ENCODE measurements around the gene YIPF7. TPM values are rescaled to one million over a fixed set of nuclear protein-coding genes. Genes with fewer than 3 reads are reported as not detected.

Gene YIPF7
- total and polyA plus RNA-seq, 8 donors, result not detected

DNA sequence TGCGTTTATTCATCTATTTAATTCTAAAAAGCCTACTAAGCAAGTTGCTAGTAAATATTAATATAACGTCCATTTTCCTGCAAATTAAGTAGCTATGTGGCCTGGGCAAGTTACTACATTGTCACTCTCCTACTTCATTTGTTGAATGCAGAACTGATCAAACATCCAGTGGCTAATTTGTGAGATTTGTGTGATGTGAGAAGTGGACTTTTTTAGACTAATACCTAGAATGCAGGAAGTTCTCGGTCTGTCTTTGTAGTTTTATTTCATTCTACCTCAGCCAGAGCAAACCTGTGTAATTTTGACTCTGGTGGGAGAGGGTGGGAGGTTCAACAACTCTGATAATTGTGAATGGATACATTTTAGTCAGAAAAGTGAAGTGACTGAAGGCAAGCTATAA is 27.6 kb upstream of the YIPF7 start:
- TF ChIP-seq POLR2A (IDR thresholded peaks at IDR 0.05) (no peak), EP300 (IDR thresholded peaks at IDR 0.05) (no peak), POLR2AphosphoS5 (IDR thresholded peaks at IDR 0.05) (no peak)
- TF ChIP-seq, protein P1, sequence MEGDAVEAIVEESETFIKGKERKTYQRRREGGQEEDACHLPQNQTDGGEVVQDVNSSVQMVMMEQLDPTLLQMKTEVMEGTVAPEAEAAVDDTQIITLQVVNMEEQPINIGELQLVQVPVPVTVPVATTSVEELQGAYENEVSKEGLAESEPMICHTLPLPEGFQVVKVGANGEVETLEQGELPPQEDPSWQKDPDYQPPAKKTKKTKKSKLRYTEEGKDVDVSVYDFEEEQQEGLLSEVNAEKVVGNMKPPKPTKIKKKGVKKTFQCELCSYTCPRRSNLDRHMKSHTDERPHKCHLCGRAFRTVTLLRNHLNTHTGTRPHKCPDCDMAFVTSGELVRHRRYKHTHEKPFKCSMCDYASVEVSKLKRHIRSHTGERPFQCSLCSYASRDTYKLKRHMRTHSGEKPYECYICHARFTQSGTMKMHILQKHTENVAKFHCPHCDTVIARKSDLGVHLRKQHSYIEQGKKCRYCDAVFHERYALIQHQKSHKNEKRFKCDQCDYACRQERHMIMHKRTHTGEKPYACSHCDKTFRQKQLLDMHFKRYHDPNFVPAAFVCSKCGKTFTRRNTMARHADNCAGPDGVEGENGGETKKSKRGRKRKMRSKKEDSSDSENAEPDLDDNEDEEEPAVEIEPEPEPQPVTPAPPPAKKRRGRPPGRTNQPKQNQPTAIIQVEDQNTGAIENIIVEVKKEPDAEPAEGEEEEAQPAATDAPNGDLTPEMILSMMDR (IDR thresholded peaks at IDR 0.05), result no peak
- no peak for DNase-seq
- Histone ChIP-seq H3K27ac (peak overlapping the region in 4 of 5 donors; percentile 87 to 94 (median 92)), H3K27me3 (no peaks in the 10 kb centered on the region), H3K4me1 (peaks cover 11 to 46% (median 25%) of the 10 kb centered on the region in 4 donors), H3K36me3 (peaks cover 2 to 25% (median 24%) of the 10 kb centered on the region in 4 donors), H3K9me3 (no peaks in the 10 kb centered on the region), H3K4me3 (peak overlapping the region; percentile 74 to 93 (median 80))
- intact Hi-C loops (cut with DNase I; ENCODE audit: low total_unique reads), result no loop called here
- WGBS, 5 donors, result 0 to 2% (median 1%) methylated on average over 3 of the region's 3 CpGs

DNA sequence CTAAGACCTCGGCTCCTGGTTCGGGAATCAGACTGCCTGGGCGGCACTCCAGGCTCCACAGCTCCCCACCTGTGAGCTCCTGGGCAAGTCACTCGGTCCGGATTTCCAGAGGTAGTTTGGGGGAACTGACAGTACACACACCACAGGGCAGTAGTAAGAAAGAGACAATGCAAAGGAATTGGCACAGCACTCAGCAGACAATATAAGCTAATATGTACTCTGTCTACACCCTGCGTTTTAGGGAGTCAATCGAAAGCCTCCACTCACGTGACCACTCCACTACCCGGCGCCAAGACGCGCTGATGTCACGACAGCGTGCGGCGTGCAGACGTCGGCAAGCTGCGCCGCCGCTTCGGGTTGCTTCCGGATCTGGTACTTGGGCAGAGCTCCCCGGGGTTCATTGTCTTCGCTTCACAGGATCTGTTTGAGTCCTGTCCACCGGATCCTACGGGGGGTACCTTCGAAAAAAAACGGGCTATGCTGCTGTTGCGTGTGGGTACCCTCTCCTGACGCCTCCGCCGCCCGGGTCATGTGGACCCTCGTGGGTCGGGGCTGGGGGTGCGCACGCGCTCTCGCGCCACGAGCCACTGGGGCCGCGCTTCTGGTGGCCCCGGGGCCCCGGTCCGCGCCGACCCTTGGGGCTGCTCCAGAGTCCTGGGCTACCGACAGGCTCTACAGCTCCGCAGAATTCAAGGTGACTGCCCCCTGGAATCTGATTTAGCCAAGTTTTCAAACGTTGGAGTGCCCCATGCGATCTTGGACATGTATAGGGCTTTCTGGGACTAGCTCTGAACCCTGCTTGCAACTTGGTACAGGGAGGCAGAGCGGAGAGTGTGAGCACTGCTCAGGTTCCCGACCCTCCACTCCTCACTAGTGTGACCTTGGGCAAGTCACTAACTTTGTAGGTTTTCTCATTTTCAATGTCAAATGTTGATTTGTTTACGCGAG is 26.9 kb upstream of the YIPF7 start, which contains the start of gene GUF1:
TSS of gene GUF1 (plus strand) at position 327 of the 948 bp plus-strand sequence. CDS start at position 530, 203 bp downstream.
- Histone ChIP-seq H3K36me3 (peaks cover 2 to 19% (median 18%) of the 10 kb centered on the region in 4 donors), H3K27ac (peak within 1 kb of the TSS; percentile 87 to 94 (median 93)), H3K27me3 (no peaks in the 10 kb centered on the region), H3K9me3 (no peaks in the 10 kb centered on the region), H3K4me1 (peaks cover 11 to 46% (median 25%) of the 10 kb centered on the region in 4 donors), H3K4me3 (peak within 1 kb of the TSS; percentile 74 to 93 (median 80))
- TF ChIP-seq, protein P1 (IDR thresholded peaks at IDR 0.05), result no peak
- peak; percentile 86 to 97 (median 88) for TF ChIP-seq POLR2AphosphoS5 (IDR thresholded peaks at IDR 0.05)
- TF ChIP-seq POLR2A (IDR thresholded peaks at IDR 0.05), result peak in 1 of 4 donors; percentile 26
- no peak for TF ChIP-seq EP300 (IDR thresholded peaks at IDR 0.05)
- DNase-seq, result peak; percentile 91 to 98
- WGBS, 5 donors, result 0 to 1% (median 1%) methylated on average over 21 to 57 of the region's 57 CpGs
- intact Hi-C loops (cut with DNase I; ENCODE audit: low total_unique reads), result no loop called here

DNA sequence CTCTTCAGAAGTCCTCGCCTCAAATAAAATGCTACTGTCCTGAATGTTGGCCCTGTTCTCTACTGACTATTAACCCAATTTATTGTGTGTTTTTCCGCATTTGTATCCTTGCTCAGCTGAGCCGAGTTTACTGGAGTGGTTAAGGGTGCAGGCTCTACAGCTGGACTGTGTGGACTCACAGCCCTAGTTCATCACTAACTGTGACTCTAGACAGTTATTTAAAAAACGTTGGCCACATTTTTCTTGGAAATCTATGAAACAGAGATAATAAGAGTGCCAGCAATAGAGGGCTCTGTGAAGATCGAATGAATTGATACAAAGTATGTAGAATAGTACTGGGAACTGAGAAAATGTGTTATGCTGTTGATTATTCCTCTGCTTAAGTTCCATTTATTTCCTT is 23.9 kb upstream of the YIPF7 start:
- Histone ChIP-seq H3K27ac (no peak overlapping the region), H3K4me3 (no peak overlapping the region), H3K4me1 (peaks cover 11 to 26% (median 17%) of the 10 kb centered on the region in 4 donors), H3K27me3 (no peaks in the 10 kb centered on the region), H3K36me3 (no peaks in the 10 kb centered on the region), H3K9me3 (no peaks in the 10 kb centered on the region)
- WGBS, 5 donors, result 59 to 73% (median 70%) methylated on average over 5 of the region's 5 CpGs
- intact Hi-C loops (cut with DNase I; ENCODE audit: low total_unique reads), result no loop called here
- TF ChIP-seq, protein P1 (IDR thresholded peaks at IDR 0.05), result no peak
- TF ChIP-seq EP300 (IDR thresholded peaks at IDR 0.05) (no peak), POLR2A (IDR thresholded peaks at IDR 0.05) (no peak), POLR2AphosphoS5 (IDR thresholded peaks at IDR 0.05) (no peak)
- DNase-seq, result no peak

DNA sequence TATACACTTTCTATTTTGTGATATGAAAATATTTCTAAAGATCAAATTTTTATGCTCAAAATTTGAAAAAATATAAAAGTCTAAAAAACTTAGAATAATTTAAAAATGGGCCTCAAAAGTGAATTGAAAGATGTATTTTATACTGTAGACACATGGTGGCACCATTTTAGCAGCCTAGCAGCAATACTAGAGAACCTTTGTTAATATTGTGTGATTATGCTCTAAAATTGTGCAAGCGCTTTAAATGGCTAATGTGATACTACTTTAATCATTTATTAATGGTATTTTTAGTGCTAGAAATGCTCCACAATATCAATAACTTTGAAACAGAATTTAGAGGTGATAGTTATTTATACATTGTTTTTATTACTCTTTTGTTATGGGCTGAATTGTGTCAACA is 23.0 kb upstream of the YIPF7 start:
- 60 to 75% (median 71%) methylated on average over 1 of the region's 1 CpG for WGBS, 5 donors
- H3K9me3 ChIP-seq, result no peaks in the 10 kb centered on the region
- no peaks in the 10 kb centered on the region for H3K27me3 ChIP-seq
- H3K4me3 ChIP-seq, result no peak overlapping the region
- TF ChIP-seq EP300 (IDR thresholded peaks at IDR 0.05) (no peak), POLR2A (IDR thresholded peaks at IDR 0.05) (no peak), POLR2AphosphoS5 (IDR thresholded peaks at IDR 0.05) (no peak)
- TF ChIP-seq, protein P1 (IDR thresholded peaks at IDR 0.05), result no peak
- intact Hi-C loops (cut with DNase I; ENCODE audit: low total_unique reads), result no loop called here
- H3K4me1 ChIP-seq, result peaks cover 4 to 17% (median 10%) of the 10 kb centered on the region in 4 donors
- DNase-seq, result no peak
- no peaks in the 10 kb centered on the region for H3K36me3 ChIP-seq
- no peak overlapping the region for H3K27ac ChIP-seq
